IMR-90 (cell line): Measurements from ENCODE around the gene STAT6. TPM values are rescaled to one million over a fixed set of nuclear protein-coding genes. Genes with fewer than 3 reads are reported as not detected.

Source experiments
- ATAC-seq: fragments of 200-7000 bp; cut with Tn5 transposase; 2 replicates; pipeline ENCODE4 v1.9.1; 2020; ENCODE audit warnings: low read depth, mild to moderate bottlenecking, moderate library complexity
- BruUV-seq: library from RNA; stranded (reverse); fragments of 400-500 nt; replicated peaks from 2 replicates; lab custom pipeline; 2021; lab: Mats Ljungman, UMichigan
- CTCF ChIA-PET: fragments of 300-600 bp; formaldehyde crosslinking; extraction: SDS; loops from one replicate; lab custom pipeline; 2021; ENCODE audit warnings: antibody characterized with exemption; lab: Yijun Ruan, JAX
- POLR2A ChIA-PET: fragments of 300-600 bp; sonication (Branson Sonifier 250); formaldehyde crosslinking; loops from one replicate; lab custom pipeline; 2022; ENCODE audit warnings: antibody characterized with exemption; ENCODE audit not compliant: unreplicated experiment; lab: Charles Lee
- DNase-seq: peaks from one replicate; pipeline ENCODE4 v3.0.0; 2013
- H2AFZ ChIP-seq: replicated peaks from 2 replicates; pipeline ENCODE3; 2013; ENCODE audit warnings: low read length, mild to moderate bottlenecking; ENCODE audit not compliant: poor library complexity
- H2AK5ac ChIP-seq: 2 replicates; pipeline ENCODE4 v1.6.1; 2013; ENCODE audit warnings: low read depth, low read length, inconsistent platforms
- H2AK9ac ChIP-seq: replicated peaks from 2 replicates; pipeline ENCODE3; 2013; ENCODE audit warnings: mild to moderate bottlenecking, low read depth, low read length, moderate library complexity; ENCODE audit not compliant: poor library complexity
- H2BK120ac ChIP-seq: 2 replicates; pipeline ENCODE4 v1.6.1; 2013; ENCODE audit warnings: low read depth, low read length, inconsistent platforms
- H2BK15ac ChIP-seq: 3 replicates; pipeline ENCODE4 v1.6.1; 2013; ENCODE audit warnings: low read depth, low read length, inconsistent platforms
- H2BK20ac ChIP-seq: 2 replicates; pipeline ENCODE4 v1.6.1; 2013; ENCODE audit warnings: low read depth, mild to moderate bottlenecking, inconsistent platforms, low read length, moderate library complexity
- H2BK5ac ChIP-seq: 2 replicates; pipeline ENCODE4 v1.6.1; 2013; ENCODE audit warnings: mild to moderate bottlenecking, low read depth, low read length, inconsistent platforms; ENCODE audit not compliant: poor library complexity, severe bottlenecking
- H3K14ac ChIP-seq: replicated peaks from 2 replicates; pipeline ENCODE4 v1.6.1; 2013; ENCODE audit warnings: low read depth, low read length, inconsistent platforms
- H3K18ac ChIP-seq: 2 replicates; pipeline ENCODE4 v1.6.1; 2013; ENCODE audit warnings: low read depth, low read length, control low read depth
- H3K23ac ChIP-seq: 2 replicates; pipeline ENCODE4 v1.6.1; 2013; ENCODE audit warnings: low read depth, low read length, inconsistent platforms
- H3K27ac ChIP-seq: 2 replicates; pipeline ENCODE4 v1.5.1; 2013; ENCODE audit warnings: mild to moderate bottlenecking, control low read depth, low read length; ENCODE audit not compliant: insufficient read depth
- H3K27me3 ChIP-seq: 2 replicates; pipeline ENCODE4 v1.6.1; 2013; ENCODE audit warnings: low read length; ENCODE audit not compliant: control insufficient read depth, insufficient read depth
- H3K36me3 ChIP-seq: 2 replicates; pipeline ENCODE4 v1.6.1; 2013; ENCODE audit warnings: low read length, mixed read lengths; ENCODE audit not compliant: control insufficient read depth, insufficient read depth
- H3K4ac ChIP-seq: 2 replicates; pipeline ENCODE4 v1.6.1; 2013; ENCODE audit warnings: low read depth, low read length, inconsistent platforms
- H3K4me1 ChIP-seq: 2 replicates; pipeline ENCODE4 v1.6.1; 2013; ENCODE audit warnings: low read length, mixed read lengths; ENCODE audit not compliant: control insufficient read depth, insufficient read depth
- H3K4me2 ChIP-seq: 2 replicates; pipeline ENCODE4 v1.6.1; 2013; ENCODE audit warnings: low read depth, mild to moderate bottlenecking, control low read depth, low read length, moderate library complexity
- H3K4me3 ChIP-seq: 2 replicates; pipeline ENCODE4 v1.5.1; 2013; ENCODE audit warnings: low read depth, mild to moderate bottlenecking, control low read depth, low read length, moderate library complexity; ENCODE audit not compliant: insufficient read depth
- H3K56ac ChIP-seq: 2 replicates; pipeline ENCODE4 v1.6.1; 2013; ENCODE audit warnings: low read length, inconsistent platforms; ENCODE audit not compliant: insufficient read depth; ENCODE audit errors: extremely low read depth
- H3K79me1 ChIP-seq, 2 experiments: 2 replicates each; pipeline ENCODE4 v1.6.1; 2013; ENCODE audit warnings: low read length in 2 of 2, inconsistent platforms in 1 of 2, low read depth in 1 of 2
- H3K9ac ChIP-seq: 2 replicates; pipeline ENCODE4 v1.6.1; 2013; ENCODE audit warnings: low read depth, low read length, control low read depth
- H3K9me1 ChIP-seq: 2 replicates; pipeline ENCODE4 v1.6.1; 2013; ENCODE audit warnings: low read length, inconsistent platforms; ENCODE audit not compliant: insufficient read depth
- H3K9me3 ChIP-seq: 2 replicates; pipeline ENCODE4 v1.6.1; 2013; ENCODE audit warnings: low read length; ENCODE audit not compliant: control insufficient read depth, insufficient read depth
- H4K20me1 ChIP-seq: 2 replicates; pipeline ENCODE4 v1.6.1; 2013; ENCODE audit warnings: low read length, inconsistent platforms; ENCODE audit not compliant: insufficient read depth
- H4K5ac ChIP-seq: 2 replicates; pipeline ENCODE4 v1.6.1; 2013; ENCODE audit warnings: mild to moderate bottlenecking, low read depth, low read length, control low read depth
- H4K8ac ChIP-seq, 2 experiments: 2 replicates each; pipeline ENCODE4 v1.6.1; 2013; ENCODE audit warnings: low read depth in 2 of 2, low read length in 2 of 2, control low read depth in 1 of 2, inconsistent platforms in 1 of 2
- H4K91ac ChIP-seq: 2 replicates; pipeline ENCODE4 v1.6.1; 2013; ENCODE audit warnings: low read depth, low read length, inconsistent platforms; ENCODE audit not compliant: insufficient read depth
- BHLHE40 ChIP-seq: fragments of 150-350 bp; IDR thresholded peaks from 2 replicates; pipeline ENCODE4 v1.6.1; 2016; ENCODE audit warnings: mild to moderate bottlenecking, low read depth, low read length
- CEBPB ChIP-seq: IDR thresholded peaks from 2 replicates; pipeline ENCODE4 v1.6.1; 2012; ENCODE audit warnings: low read depth, low read length, improper control_type of control experiment
- RCOR1 ChIP-seq: IDR thresholded peaks from 2 replicates; pipeline ENCODE4 v1.6.1; 2012; ENCODE audit warnings: mild to moderate bottlenecking, low read length, improper control_type of control experiment; ENCODE audit not compliant: insufficient replicate concordance
- WGBS, 2 experiments: methylation state at CpG; one replicate each; pipeline versions ENCODE4 v1.1.5 to v1.1.7; 2013; ENCODE audit warnings: missing lambda C conversion rate in 2 of 2; ENCODE audit not compliant: insufficient read length in 1 of 2; ENCODE audit errors: extremely low coverage in 2 of 2; 5-methylcytosine and 5-hydroxymethylcytosine counted together
- dilution Hi-C: fragments of 300-500 bp; cut with HindIII; formaldehyde crosslinking; loops from one replicate; pipeline ENCODE4 v1.14.3; 2018; ENCODE audit warnings: low sequenced_read_pairs; ENCODE audit not compliant: unreplicated experiment
- in situ Hi-C: fragments of 300-500 bp; cut with MboI; formaldehyde crosslinking; loops from 3 replicates; pipeline ENCODE4 v1.14.3; 2019; ENCODE audit warnings: low sequenced_read_pairs, inconsistent platforms, mixed read lengths
- intact Hi-C: fragments of 100-400 bp; cut with micrococcal nuclease; formaldehyde crosslinking; loops from 2 replicates; pipeline ENCODE4 v1.10.0; 2022
- polyA plus RNA-seq, 3 experiments: library from polyadenylated mRNA; depleted of rRNA; stranded (reverse); fragments of >200 nt; gene quantifications; 2 replicates each; pipeline ENCODE4 v1.2.3, GENCODE V29; 2012; ENCODE audit warnings: low replicate concordance in 1 of 3
- total RNA-seq: library from RNA; depleted of rRNA; stranded (reverse); fragments of >200 nt; gene quantifications from 2 replicates; pipeline ENCODE4 v1.2.3, GENCODE V29; 2012

Gene STAT6
- total and polyA plus RNA-seq, 2 of the 4 experiments (the other 2 are of a cell fraction), result 43.4 to 96.9 TPM

DNA sequence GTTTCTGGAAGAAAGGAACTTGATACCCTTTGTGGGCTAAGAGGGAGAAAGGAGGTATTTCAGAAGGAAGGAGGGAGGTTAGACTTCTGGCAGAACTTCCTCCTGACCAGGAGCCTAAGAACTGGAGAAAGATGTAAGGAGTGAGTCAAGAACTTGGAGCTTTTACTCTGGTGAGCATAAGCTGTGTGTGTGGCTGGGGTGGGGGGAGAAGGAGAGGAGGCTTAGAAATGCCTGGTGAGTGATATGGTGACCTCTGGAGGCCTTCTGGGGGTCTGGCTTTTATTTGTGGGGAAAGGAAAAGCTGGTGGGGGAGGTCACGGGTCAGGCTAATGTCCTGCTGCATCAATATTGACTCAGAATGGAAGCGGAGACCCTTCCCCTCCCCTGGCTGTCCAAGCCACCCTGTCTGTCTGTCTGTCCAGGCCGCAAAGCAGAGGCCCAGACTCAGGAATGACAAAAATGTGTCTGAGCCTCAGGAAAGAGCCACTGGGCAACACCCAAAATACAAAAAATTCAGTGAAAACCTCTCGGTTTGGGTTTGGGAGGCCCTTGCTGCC, 21.9 kb upstream of the STAT6 start:
- Histone ChIP-seq H2AK5ac (peak overlapping the region; percentile 88), H3K56ac (peak overlapping the region; percentile 78; the same call in 1 of the 2 replicates), H3K4ac (peak overlapping the region; percentile 75), H3K4me1 (peaks cover 51% of the 10 kb centered on the region), H3K27me3 (no peaks in the 10 kb centered on the region), H4K8ac (peak overlapping the region; percentile 28 to 52; a peak in 2 of 4 replicates), H3K27ac (peak overlapping the region; percentile 75), H4K91ac (peak overlapping the region; percentile 60), H3K18ac (no peak overlapping the region; the same call in 1 of the 2 replicates), H4K20me1 (peaks cover 80% of the 10 kb centered on the region), H3K23ac (peak overlapping the region; percentile 89; the same call in 1 of the 2 replicates), H3K36me3 (peaks cover 24% of the 10 kb centered on the region), H3K4me3 (no peak overlapping the region), H2BK15ac (peak overlapping the region; percentile 61; the same call in 1 of the 3 replicates), H3K14ac (peak overlapping the region; percentile 94), H2BK5ac (peak overlapping the region; percentile 50), H2BK20ac (peak overlapping the region; percentile 42; the same call in 1 of the 2 replicates), H3K4me2 (peak overlapping the region; percentile 96), H3K9ac (peak overlapping the region; percentile 99), H3K79me1 (peaks cover 32 to 83% of the 10 kb centered on the region in 2 experiments; a peak in 3 of 4 replicates), H2AFZ (peak overlapping the region; percentile 3), H3K9me3 (no peaks in the 10 kb centered on the region), H2AK9ac (peak overlapping the region; percentile 60), H4K5ac (no peak overlapping the region), H2BK120ac (peak overlapping the region; percentile 42), H3K9me1 (peaks cover 30% of the 10 kb centered on the region)
- DNase-seq (peak; percentile 55), ATAC-seq (peak; percentile 5; the same call in 1 of the 2 replicates)
- 0% methylated on average over 1 of the region's 4 CpGs; no CpG with 5 or more reads in 1 of the 2 experiments for WGBS, 2 experiments
- intact Hi-C loops (no loop called here), in situ Hi-C loops (no loop called here), dilution Hi-C loops (no loop called here)
- CTCF ChIA-PET, result interaction anchor here (0.5 to 0.9 kb wide), 3 partner anchors 9 to 67 kb away, joined by 3 read pairs; no protein-coding TSS in a partner anchor
- TF ChIP-seq BHLHE40, result 0 out of 2 replicates have a peak, but pooled peaks have one; percentile 5
- TF ChIP-seq CEBPB, result no peak
- TF ChIP-seq RCOR1, result peak; percentile 69
- no TSS peak for BruUV-seq
- POLR2A ChIA-PET, result no interaction called here
